GM23248 (cell line): ENCODE results near the gene SIK1.
"Not testable (repeated sequence)": the region's sequence is repeated elsewhere in the genome, so short reads cannot be mapped to it uniquely, and the experiment has no call there.

Experiments
- EZH2 ChIP-seq: fragments of 200-600 bp; sonication (generic); IDR thresholded peaks from 2 replicates; pipeline ENCODE4 v1.6.1; 2018; ENCODE audit warnings: antibody characterized with exemption, mild to moderate bottlenecking; ENCODE audit not compliant: insufficient read depth, poor library complexity, severe bottlenecking
- EZH2phosphoT487 ChIP-seq: fragments of 200-600 bp; sonication (generic); IDR thresholded peaks from 2 replicates; pipeline ENCODE4 v1.6.1; 2018; ENCODE audit warnings: antibody characterized with exemption, moderate library complexity, mild to moderate bottlenecking, low read depth; ENCODE audit not compliant: insufficient read depth

- not testable (repeated sequence) for TF ChIP-seq EZH2, EZH2phosphoT487
These were observed 19.8 kb downstream of the SIK1 start for GRCh38 chr21:43407139-43407538.
